HG02642 (cell line): ENCODE measurements around the gene ALDH3A2.

Experiments
- ATAC-seq: cut with Tn5 transposase; IDR thresholded peaks from one replicate; pipeline ENCODE4 v1.9.1; 2021; ENCODE audit warnings: mild to moderate bottlenecking; ENCODE audit not compliant: unreplicated experiment, poor library complexity

Gene ALDH3A2

DNA sequence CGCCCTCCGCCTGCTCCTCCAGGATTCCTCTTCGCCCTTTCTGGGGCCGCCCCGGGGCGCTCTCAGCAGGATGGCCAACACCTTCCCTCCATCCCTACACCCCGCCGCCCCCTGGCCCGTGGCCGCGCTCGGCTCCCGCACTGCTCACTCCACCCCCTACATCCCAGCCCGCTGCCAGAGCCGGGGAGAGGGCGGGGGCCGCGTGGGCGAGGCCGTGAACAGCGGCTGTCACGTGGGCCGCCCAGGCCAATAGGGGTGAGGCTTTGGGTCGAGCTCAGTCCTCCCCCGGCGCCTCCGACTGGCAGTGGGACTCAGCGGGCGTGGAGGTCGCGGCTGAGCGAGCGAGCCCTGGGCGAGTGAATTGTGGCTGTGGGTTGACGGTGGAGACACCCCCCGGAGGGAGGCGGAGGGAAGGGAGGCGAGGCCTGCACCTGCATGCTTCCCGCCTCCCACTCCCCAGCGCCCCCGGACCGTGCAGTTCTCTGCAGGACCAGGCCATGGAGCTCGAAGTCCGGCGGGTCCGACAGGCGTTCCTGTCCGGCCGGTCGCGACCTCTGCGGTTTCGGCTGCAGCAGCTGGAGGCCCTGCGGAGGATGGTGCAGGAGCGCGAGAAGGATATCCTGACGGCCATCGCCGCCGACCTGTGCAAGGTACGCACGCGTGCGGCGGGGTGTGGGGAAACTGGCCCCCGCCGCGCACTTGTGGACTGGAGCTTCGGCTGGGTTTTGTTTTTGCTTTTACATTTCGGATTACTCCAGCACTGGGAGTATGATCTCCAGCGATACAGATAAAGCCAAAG, at the start of gene ALDH3A2:
TSS of gene ALDH3A2 (plus strand) at position 277 of the 799 bp plus-strand sequence. CDS start at position 498, 221 bp downstream.
- ATAC-seq, result peak; percentile 92

DNA sequence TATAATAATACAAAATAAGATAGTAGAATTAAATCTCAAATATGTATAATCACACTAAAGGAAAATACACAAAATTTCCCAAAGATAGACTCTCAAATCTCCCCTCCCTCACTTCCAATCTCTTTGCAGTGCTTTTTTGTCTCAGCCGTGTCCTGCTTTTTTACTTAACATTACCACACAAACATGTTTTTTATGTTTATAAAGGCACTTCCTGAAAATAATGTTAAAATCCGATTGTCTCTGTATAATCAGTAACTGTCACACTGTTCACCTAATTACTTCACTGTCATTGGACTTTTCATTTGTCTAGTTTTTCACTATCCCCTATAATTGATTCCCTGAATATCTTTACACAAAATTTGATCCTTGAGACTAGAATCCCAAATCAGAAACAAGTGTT, 38.2 kb upstream of the ALDH3A2 start:
- no peak for ATAC-seq

DNA sequence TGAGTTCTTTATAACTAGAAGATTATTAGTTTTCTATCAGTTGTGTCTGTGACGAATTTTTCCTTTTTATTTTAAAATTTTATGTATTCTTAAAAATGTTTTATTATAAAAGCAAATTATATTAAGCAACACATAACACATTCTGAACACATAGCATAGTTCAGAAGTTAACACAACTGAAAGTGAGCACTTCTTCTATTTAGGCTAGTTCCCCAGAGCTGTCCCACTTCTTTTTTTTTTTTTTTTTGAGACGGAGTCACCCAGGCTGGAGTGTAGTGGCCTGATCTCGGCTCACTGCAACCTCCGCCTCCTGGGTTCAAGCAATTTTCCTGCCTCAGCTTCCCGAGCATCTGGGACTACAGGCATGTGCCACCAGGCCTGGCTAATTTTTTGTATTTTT, 37.7 kb upstream of the ALDH3A2 start:
- ATAC-seq, result no peak

DNA sequence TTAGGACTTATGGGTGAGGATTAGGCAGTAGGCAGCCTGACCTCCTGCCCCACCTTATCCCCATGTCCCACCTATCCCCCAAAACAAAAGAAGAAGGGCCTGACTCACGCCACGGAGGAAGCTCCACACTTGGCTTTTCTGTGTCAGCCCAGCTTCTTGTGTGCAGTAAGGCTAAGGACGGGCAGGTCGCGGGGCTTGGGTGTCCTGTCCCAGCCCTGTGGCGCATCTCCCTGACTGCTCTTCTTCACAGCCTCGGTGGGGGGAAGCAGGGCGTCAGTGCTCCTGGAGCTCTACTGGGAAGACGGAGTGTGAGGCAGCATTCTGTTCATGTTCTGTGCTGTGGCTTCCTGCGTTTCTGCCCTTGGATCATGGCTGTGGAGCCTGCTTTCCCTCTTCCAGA, 34.6 kb upstream of the ALDH3A2 start:
- no peak for ATAC-seq

- no peak for ATAC-seq
These were observed 33.7 kb upstream of the ALDH3A2 start for GRCh38 chr17:19614900-19615299.

DNA sequence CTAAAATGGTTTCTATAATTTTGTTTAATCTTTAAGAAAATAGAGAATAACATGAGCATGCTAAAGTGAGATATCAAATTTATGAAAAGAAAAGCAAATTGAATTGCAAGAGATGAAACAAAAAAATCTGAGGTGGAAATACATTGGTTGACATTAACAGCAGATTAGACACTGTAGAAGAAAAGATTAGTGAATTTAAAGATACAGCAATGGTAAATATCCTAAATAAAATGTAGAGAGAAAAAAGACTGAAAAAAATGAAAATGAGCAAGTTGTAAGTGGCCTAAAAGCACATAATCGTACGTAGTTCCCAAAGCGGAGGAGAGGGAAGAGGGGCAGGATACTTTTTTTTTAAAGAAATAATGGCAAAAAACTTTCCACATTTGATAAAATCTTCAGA, 30.5 kb upstream of the ALDH3A2 start:
- no peak for ATAC-seq

DNA sequence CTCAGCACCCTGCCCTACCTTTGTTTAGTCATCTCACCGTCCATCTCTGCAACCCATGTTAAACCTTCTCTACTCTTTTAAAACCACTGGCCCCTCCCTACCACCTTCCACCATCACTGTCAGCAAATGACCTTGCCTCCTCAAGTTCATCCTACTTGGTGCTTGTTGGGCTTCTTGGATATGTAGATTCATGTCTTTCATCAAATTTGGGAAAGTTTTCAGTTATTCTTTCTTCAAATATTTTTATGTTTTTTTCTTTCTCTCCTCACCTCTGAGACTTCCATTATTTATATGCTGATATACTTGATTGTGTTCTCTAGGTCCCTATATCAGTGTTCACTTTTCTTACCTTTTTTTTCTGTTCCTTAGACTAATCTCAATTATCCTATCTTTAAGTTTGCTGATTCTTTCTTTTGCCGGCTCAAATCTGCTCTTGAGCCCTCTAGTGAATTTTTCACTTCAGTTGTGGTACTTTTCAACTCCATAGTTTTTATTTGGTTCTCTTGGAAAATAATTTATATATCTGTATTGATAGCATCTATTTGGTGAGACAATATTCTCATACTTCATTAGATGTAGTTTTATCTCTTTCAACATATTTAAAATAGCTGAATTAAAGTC, 28.7 kb upstream of the ALDH3A2 start:
- no peak for ATAC-seq

GRCh38 chr17:19621697-19622096, 26.9 kb upstream of the ALDH3A2 start:
- ATAC-seq, result no peak

- ATAC-seq, result no peak
These were observed 22.5 kb upstream of the ALDH3A2 start for GRCh38 chr17:19626079-19626478.

GRCh38 chr17:19629449-19629848, 19.1 kb upstream of the ALDH3A2 start:
- ATAC-seq, result no peak

- no peak for ATAC-seq
These were observed 18.5 kb upstream of the ALDH3A2 start for GRCh38 chr17:19630035-19630434.

DNA sequence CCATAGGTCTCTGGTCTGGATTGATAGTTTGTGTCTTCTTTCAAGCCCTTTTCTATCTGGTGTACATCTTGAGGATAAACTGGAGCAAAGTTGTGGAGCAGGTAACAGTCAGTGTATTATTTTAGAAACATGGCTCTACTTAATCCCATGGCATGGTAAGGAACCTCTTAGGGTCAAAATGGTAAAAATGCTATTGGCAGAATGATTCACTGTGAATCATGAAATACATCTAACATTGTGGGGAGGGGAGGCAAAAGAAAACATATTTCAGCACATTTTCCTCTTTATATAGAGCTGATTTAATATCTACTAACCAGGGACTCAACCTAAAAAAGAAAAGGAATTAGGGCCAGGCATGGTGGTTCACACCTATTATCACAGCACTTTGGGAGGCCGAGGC, 17.9 kb upstream of the ALDH3A2 start:
- ATAC-seq, result no peak

- no peak for ATAC-seq
These were observed 16.6 kb upstream of the ALDH3A2 start for GRCh38 chr17:19631905-19632304.

- ATAC-seq, result no peak
These were observed 6.7 kb upstream of the ALDH3A2 start for GRCh38 chr17:19641687-19642372.

GRCh38 chr17:19642373-19642893, 6.1 kb upstream of the ALDH3A2 start:
- ATAC-seq, result no peak

DNA sequence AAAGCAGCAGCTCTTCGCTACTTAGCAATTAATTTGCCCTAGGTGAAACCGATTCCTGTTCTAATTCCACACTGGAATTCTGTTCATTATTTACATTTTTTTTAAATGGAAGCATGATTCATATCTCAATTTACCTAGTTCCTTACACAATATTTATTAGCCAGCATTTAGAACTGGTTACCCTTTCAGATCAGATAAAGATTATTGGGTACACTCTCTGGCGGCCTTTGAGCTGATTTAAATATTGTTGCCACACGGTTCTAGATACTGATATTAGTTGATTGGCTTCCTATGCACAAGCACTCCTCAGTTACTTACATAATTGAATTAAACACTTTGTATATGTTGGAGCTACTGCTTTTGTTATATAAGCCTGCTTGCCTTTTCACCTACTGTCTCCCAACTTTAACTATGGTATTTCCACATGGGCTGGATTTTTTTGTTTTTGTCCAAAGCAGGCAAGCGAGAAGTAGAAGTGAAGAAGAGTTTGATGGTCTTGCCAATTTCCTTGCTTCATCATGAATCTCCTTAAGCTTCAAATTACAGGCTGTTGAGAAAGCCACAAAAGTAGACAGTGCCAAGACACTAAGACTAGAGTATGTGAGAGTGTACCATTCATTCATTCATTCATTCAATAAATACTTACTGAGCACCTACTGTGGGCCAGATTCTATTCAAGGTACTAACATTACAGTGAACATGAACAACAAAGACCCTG, 3.9 kb upstream of the ALDH3A2 start:
- no peak for ATAC-seq

GRCh38 chr17:19645734-19646201, 2.8 kb upstream of the ALDH3A2 start:
- ATAC-seq, result no peak

DNA sequence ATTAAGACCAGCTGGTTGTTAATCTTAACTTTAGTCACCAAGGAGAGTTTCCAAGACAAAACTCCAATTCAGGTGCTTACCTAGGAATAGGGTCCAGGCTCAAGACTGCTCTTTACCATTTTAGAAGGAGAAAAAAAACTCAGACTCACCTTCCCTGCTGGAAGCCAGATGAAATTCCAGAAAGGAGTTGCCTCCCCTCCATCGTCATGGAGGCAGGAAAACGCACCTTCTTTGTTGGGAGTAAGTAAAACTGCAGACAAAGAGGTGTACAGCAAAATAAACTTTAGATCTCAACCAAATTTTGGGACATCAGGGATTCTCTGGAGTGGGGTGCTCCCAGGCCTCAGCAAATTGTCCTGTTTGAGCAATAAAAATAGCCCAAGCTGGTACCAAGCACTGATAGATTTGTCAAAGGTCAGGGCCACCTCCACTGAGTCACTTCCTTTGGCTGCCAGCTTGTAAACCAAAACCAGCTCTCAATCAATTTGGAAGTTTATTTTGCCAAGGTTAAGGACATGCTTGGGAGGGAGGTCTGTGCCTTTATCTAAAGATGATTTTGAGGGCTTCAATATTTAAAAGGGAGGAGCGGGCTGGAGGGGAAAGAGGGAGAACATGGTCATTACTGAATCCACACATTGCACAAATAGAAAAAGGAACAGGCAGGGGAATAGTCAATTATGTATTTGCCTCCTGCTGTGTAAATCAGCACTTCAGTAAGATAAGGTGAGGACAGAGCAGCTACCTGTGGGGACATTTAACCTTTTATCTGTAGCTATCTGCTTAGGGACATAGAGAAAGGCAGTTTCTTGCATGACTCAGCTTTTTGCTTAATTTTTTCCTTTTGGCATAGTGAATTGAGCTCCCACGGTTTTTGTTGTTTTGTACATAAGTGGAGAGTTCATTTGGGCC, 1.5 kb upstream of the ALDH3A2 start:
- no peak for ATAC-seq

DNA sequence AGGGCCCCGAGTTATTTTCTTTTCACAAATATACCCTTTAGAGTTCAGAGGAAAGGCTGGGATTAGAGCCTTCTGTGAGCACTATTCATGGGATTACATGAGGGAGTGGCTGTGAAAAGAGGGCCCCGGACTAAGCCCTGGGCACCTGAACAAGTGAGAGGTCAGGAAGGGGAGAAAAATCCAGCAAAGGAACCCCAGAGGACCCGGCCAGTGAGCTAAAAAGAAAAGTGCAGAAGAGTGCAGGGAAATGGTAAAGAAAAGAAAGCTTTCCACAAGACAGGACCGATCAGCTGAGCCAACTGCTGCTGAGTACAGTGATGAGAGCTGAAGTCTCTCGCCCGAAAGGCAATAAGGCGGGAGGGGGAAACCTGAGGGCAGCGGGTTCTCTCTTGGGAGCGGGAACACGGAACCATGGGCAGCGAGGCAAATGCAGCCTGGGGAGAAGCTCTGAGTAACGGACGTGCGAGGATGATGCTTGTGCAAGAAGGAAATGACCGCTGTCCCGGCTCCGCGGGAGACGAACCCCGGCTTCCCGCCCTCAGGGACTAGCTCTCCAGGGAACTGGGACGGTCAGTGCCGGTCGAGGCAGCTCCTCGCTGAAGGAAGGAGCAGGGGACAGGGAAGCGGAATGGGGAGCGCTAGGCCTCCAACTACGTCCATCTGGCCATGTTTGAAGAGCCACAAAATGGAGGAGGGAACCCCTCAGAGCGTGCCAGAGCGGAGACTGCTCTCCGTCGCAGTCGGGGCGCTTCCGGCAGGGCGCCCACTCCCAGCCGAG, 665 bp upstream of the ALDH3A2 start:
- ATAC-seq, result peak; percentile 34
